ENCODE results near the gene PDCD4.

The PDCD4 gene

DNA sequence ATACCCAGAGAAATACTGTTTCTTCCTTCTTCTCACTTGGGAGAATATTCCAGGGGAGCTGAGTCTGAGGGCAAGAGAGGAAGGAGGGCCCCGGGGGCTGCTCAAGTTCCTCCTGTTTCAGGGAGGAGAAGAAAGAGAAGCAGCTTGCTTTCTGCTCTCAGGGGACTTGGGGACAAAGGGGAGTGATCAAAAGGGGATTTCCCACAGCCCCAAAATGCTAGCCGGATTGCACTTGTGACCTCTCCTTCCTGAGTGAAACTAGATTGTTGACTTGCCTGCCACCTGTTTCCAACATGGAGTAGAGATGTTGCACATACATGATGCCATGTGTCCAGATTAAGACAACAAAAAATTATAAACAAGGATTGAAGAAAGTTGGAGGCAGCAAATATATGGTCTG lies 28.7 kb upstream of the PDCD4 start:
- DNase-seq: no peak

DNA sequence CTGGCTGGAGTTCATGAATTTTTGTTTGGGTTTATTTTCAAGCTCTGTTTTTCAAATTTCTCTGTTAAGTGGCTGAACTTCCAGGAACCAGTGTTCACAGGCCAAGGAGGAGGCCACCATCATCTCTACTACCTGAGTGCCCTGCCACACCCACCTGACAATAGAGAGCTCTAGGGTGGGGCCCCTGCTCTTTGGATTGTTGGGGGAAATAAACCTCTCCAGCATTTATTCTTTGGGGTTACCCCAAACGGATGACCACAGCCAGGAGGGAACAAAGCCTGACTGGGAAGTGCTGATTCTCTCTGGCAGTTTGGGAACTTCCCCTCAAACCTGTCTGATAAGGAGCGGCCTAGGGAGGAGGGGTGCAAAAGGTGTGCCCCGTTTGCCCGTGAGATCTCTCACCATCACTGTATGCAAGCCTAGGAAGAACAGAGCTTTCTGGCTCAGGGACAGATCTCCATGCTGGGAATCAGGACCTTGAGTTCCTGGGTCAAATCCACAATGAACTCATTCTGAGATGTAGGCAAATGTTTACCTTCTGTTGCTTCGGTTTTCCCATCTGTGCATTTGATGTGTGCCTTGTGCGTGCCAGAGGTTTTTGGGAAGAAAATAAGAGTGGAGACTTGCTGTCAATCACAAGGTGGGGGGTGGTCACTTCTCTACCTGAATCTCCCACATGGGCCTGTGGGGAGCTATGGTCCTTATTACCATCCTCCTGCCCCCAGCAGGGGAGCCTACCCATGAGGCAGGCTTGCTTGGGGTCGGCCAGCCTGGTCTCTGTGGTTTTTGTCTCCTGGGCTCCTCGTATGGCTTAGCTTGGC lies 27.7 kb upstream of the PDCD4 start:
- DNase-seq: no peak

DNA sequence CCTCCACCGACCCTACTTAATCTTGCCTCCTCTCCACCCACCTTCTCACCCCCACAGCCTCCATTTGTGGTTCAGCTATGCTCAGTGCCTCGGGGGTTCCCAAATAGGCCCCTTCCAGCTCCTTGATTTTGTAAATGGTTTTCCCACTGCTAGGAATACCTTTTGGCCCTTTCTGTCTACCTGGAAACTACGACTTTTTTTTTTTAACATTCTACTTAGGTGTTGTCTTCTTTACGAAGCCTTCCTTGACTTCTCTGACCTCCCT lies 27.2 kb upstream of the PDCD4 start:
- DNase-seq: no peak

GRCh38 chr10:110845192-110845755 lies 26.5 kb upstream of the PDCD4 start:
- no peak for DNase-seq

DNA sequence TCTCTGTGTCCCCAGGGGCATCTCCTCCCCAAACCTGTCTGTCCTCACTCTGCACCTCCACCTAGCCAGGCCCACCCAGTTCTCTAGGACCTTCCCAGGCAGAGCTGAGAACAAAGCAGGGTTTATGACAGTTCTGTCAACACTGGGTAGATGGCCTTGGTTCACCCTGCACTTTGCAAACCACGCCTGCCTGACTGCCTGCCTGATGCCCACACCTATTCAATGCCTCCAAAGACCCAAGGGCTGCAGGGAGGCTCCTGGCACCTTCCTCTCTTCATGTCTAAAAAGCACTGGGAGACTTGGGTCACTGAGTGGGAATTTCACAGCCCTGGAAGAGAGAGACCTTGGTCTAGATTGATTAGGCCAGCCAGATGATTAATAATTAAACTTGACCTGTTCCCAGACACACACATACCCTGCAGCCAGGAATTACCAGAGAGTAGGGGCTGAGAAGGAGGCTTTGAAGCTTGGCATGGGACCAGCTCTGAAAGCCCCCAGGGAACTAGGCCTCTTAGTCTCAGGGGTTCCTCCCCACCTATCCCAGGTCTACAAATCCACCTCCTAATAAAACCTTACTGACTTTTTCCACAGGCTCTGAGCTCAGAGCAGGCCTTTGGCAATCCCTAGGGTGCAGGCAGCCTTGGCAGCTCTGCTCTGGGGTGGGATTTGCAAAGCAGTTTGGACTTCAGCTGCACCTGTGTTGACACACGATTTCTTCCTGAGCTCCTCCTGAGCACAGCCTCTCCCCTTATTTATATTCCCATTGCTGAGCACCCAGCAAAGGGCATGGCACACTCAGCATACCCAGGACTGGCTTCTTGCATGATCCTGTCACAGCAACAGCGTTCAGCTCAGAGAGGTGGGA lies 25.7 kb upstream of the PDCD4 start:
- DNase-seq: no peak

DNA sequence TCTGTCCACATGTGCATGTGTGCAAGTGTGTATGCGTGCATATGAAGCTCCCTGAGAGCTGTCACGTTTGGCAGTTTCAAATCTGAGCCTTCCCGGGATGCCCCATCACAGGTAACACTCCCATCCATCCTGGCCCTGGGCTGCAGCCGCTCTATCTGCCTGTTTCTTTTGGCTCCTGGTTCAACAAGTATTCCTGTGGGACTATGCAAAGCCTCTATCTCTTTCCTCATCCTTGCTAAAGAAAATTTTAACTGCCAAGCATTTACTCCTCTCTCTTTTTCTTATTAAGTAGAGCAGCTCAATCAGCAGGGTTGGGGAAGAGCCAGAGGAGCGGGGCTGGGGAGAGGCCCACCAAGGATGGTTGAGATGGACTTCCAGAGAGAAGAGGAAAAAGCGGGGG lies 24.4 kb upstream of the PDCD4 start:
- DNase-seq: no peak

- DNase-seq: no peak
These were observed 23.6 kb upstream of the PDCD4 start for GRCh38 chr10:110848106-110848505.

DNA sequence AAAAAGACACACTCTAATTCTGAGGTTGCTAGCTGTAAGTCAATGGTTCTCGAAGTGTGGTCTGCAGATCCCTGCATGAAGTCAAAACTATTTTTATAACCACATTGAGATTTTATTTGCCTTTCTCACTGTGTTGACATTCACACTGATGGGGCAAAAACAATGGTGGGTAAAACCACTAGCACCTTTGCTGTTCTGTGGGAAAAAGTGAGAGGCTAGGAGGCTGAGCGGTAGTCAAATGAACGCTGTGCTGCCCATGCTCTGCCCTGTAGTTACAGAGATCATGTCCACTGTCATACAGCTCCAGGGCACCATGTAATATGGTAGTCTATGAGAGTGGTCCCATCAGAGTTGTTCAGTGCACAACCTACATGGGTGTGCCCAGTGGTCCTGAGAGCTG lies 21.6 kb upstream of the PDCD4 start:
- no peak for DNase-seq

DNA sequence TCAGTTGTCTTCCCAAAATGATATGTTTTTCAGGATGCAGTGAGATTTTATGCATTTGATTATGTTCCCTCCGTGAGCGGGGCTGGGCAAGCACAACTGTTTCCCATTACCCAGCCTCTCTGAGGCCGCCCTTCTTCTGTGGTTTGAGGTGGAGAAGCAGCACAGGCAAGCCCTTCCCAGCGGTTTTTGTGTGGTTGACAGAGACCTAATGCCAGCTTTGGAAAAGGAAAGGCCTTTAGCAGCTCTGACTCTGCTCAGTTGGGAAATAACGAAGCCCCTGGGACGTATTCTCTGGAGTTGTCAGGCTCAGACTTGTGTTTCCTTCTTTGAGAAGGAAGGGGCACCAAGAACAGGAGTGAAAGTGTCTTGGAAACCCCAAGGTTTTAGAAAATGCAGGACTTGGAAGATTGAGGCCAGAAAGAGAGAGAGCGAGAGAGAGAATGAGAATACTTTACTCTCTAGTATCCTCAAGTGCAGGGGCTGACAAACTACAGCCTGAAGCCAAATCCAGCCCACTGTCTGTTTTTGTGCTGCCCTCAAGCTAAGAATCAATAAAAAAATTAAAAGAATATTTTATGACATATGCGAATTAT lies 20.6 kb upstream of the PDCD4 start:
- DNase-seq: peak; percentile 56

- DNase-seq: no peak
These were observed 19.4 kb upstream of the PDCD4 start for GRCh38 chr10:110852255-110852896.

GRCh38 chr10:110852947-110853346 lies 18.8 kb upstream of the PDCD4 start:
- no peak for DNase-seq

DNA sequence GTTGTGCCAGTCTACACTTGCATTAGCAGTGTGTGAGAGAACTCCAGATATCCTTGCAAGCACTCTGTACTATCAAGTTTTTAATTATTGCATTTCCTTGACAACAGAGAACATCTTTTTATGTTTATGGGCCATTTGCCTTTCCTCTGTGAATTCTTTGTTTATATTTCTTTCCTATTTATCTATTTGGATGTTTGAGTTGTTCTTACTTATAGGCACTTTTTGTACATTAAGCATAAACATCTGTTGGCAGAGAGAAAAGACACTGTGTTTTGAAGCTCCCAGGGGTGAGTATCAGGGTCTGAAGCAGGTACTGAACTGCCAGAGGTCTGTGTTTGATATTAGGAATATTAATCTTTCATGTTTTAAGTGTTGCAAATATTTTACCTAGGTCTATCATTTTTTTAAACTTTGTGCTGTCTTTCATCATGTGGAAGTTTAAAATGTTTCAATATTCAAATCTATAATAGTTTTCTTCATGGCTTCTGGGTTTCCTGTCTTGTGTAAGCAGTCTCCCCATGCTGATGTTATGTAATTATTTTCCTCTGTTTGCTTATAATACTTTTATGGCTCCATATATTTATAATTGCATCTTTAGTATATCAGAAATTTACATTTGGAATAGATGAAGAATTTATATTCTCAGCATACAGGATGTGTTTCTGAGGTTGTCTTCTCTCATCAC lies 17.7 kb upstream of the PDCD4 start:
- no peak for DNase-seq

DNA sequence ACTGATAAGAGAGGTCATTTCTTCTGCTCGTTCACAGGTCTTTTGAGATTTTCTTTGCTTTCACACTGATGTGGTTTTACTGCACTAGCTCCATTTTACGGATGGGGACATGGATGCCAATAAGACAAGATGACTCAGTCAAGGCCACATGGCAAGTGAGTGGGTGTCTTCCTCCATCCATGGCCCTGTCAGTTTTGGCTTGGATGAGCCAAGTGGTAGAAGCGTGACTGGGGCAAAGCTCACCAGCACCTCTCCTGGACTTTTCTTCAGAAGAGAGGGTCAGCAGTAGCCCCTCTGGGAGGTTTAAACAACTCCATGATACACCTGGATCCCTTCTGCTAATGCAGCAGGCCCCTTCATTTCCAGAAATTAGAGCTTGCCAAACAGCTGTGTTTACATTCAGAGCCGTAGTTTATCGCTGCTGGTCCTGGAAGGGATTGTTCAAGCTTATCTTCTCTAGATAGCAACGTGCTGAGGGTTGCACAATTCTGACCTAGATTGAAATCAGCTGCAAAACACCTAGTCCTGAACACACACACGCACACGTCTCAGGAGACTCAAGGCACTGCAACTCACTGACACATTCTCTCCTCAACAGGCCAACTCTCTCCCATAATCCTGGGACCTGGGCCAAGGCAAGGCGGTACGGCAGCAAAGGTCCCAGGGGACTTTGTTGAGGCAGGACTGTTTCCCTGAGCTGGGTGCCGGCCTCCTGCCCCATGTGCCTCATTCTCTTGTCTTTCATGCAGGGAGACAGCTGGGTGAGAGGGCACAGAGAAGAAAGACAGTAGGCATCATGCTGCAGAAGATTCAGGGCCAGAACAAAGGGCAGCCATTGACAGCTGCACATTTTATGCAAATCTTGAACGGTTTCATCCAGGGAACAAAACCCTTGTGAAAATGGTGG lies 14.2 kb upstream of the PDCD4 start:
- peak; percentile 28 for DNase-seq

- DNase-seq: no peak
These were observed 13.3 kb upstream of the PDCD4 start for GRCh38 chr10:110858297-110858934.

- DNase-seq: no peak
These were observed 12.3 kb upstream of the PDCD4 start for GRCh38 chr10:110859206-110859972.

DNA sequence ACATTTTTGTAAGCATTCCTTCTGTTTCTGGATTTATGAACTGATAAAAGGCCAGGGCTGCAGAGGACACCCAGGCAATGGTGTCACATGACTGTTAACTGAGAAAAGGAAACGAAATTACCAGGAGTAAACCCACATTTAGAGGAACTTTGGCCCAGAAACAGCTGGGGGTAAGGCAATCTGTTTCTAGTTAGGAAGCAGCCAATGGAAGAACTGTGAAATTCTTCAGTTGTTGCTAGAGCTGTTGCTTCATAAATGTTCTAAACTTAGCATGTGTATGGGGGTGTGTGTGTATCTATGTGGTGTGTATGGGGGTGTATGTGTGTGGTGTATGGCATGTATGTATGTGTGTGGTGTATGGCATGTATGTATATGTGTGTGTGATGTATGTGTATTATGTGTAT lies 11.8 kb upstream of the PDCD4 start:
- DNase-seq: peak; percentile 92

- no peak for DNase-seq
These were observed 11.0 kb upstream of the PDCD4 start for GRCh38 chr10:110860576-110861241.

- DNase-seq: no peak
These were observed 10.3 kb upstream of the PDCD4 start for GRCh38 chr10:110861476-110861875.

GRCh38 chr10:110861930-110862649 lies 9.6 kb upstream of the PDCD4 start:
- DNase-seq: peak; percentile 28
